OCI-LY7 (cell line): Measurements from ENCODE around the gene TTC7B.

Experiments used
- CTCF ChIP-seq: fragments of 200-600 bp; sonication (generic); conservative IDR thresholded peaks from 2 replicates; pipeline ENCODE4 v1.5.1; 2014; ENCODE audit warnings: mild to moderate bottlenecking, antibody characterized with exemption, low read length, moderate library complexity, mixed read lengths
- EZH2phosphoT487 ChIP-seq: fragments of 200-600 bp; sonication (generic); IDR thresholded peaks from 2 replicates; pipeline ENCODE4 v1.6.1; 2018; ENCODE audit warnings: low read depth, borderline replicate concordance, mild to moderate bottlenecking, mixed run types, antibody characterized with exemption, low read length, moderate library complexity, mixed read lengths

DNA sequence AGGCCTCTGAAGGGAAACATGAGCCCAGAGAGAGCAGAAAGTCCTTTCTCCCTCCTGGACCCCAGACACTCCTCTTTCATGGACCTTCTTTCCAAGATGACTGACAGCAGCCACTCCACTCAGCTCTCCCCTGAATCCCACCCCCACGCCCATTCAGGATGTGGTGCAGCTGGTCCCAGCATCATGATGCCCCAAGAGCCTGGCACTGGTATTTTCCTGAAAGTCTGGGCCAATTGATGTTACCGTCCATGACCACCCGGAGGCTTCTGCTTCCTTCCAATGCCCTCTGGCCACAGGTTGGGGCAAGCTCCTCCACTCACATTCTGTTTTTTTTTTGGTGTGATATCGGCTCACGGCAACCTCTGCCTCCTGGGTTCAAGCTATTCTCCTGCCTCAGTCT is 306.8 kb downstream of the TTC7B start:
- TF ChIP-seq CTCF (no peak), EZH2phosphoT487 (no peak)
